ENCODE data around the gene AGT.

DNA sequence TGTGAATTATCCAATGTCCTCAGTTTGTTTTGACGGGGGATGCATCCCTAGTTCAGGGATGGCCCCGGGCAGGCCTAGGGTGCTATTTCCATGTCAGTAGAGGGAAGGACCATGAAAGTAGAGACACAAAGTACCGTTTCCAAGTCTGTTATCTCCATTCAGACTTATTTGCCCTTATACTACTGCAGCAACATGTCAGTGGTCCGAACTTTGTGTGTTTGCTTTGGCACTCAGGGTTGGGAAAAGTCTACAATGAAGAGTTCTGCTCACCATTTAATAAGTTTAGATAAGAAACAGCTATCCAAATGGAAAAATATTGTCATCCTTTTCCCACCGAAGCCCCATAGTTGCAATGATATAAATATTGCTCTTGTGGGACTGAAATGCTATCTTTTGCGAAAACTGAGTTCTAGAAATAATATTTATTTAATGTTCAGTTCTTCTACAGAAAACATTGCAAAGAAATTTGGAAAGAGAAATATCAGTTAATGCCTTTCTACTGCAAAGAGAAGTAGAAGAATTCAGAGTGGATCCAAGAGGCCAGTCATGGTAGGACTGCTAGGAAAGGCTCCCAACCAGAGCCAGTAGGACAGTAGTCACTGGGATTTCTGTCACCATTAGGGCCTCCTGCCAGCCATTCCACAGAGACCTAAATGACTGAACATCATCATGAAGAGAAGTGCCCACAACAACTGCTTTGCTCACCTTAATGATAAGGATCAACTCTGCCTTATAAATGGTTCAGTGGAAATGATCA lies 11.5 kb upstream of the AGT start:
- TF ChIP-seq, protein P1, sequence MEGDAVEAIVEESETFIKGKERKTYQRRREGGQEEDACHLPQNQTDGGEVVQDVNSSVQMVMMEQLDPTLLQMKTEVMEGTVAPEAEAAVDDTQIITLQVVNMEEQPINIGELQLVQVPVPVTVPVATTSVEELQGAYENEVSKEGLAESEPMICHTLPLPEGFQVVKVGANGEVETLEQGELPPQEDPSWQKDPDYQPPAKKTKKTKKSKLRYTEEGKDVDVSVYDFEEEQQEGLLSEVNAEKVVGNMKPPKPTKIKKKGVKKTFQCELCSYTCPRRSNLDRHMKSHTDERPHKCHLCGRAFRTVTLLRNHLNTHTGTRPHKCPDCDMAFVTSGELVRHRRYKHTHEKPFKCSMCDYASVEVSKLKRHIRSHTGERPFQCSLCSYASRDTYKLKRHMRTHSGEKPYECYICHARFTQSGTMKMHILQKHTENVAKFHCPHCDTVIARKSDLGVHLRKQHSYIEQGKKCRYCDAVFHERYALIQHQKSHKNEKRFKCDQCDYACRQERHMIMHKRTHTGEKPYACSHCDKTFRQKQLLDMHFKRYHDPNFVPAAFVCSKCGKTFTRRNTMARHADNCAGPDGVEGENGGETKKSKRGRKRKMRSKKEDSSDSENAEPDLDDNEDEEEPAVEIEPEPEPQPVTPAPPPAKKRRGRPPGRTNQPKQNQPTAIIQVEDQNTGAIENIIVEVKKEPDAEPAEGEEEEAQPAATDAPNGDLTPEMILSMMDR (conservative IDR thresholded peaks at IDR 0.05): no peak
- TF ChIP-seq EZH2 (IDR thresholded peaks at IDR 0.05; ENCODE audit: low read depth): no peak

Measured in PC-9 (cell line).